GM20431 (cell line): ENCODE results near the gene CFAP97.
"Not testable (repeated sequence)": the region's sequence is repeated elsewhere in the genome, so short reads cannot be mapped to it uniquely, and the experiment has no call there.

Experiments used
- in situ Hi-C: fragments of 300-500 bp; cut with MseI, MboI; formaldehyde crosslinking; loops from one replicate; pipeline ENCODE4 v1.15.0; 2020; ENCODE audit warnings: low sequenced_read_pairs; ENCODE audit not compliant: unreplicated experiment

CFAP97 gene

GRCh38 chr4:185204238-185204910 is 574 bp upstream of the CFAP97 start:
- in situ Hi-C loops: no loop called here

- in situ Hi-C loops: no loop called here
Measured at GRCh38 chr4:185202984-185203485, 765 bp downstream of the CFAP97 start.

DNA sequence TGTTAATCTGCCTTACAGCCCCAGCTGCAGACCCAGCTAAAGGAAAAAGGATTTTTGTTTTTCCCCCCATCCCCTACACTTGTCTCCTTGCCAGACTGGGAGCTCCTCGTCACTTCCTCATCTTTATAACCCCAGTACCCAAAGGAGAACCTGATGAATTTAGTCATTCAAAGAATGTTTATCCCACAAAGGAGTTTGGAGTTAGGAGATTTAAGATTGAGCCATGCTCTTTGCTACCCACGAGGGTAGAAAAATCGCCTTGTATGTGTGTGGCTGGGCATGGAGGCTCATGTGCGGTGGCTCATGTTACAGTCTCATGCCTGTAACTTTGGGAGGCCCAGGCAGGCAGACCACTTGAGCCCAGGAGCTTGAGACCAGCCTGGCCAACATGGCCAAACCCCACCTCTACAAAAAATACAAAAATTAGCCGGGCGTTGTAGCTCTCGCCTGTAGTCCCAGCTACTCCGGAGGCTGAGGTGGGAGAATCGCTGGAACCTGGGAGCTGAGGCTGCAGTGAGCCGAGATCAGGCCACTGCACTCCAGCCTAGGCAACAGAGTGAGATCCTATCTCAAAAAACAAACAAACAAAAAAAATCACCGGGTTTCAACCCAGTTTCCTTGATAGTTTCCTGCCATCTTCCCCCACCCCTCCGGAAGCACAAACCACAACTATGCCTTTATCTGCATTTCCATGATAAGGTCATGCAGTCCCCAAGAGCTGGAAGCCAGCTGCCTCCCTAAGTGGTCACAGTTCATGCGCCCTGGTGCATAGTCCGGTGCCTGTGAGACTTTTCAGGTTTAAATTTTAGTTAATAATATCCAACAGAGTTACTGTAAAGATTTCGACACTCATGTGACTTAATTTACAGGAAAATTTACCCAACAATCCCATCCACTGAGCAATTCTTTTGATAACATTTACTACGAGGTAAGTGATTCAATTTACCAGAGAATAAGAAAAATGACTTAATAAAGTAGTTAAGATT is 1.5 kb downstream of the CFAP97 start:
- in situ Hi-C loops: no loop called here

- in situ Hi-C loops: not testable (repeated sequence)
Measured at GRCh38 chr4:185198189-185198588, 5.6 kb downstream of the CFAP97 start.

DNA sequence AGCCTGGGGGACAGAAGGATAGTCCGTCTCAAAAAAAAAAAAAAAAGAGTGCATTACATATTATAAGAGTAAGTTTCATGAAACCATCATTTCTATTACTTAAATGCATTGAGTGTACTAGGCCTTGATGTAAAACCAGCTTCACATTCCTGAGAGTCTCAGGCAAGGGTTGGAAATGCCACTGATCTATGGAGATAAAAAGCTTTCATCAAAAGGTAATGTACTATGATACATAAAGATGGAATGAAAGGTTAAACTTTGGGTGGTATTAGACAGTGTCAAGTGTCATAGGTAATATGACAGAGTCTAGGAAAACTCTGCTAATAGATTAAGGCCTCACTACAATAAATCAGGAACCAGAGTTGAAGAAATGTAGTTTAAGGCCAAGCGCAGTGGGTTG is 7.4 kb downstream of the CFAP97 start:
- in situ Hi-C loops: no loop called here

- in situ Hi-C loops: no loop called here
Measured at GRCh38 chr4:185194924-185195888, 8.6 kb downstream of the CFAP97 start.

DNA sequence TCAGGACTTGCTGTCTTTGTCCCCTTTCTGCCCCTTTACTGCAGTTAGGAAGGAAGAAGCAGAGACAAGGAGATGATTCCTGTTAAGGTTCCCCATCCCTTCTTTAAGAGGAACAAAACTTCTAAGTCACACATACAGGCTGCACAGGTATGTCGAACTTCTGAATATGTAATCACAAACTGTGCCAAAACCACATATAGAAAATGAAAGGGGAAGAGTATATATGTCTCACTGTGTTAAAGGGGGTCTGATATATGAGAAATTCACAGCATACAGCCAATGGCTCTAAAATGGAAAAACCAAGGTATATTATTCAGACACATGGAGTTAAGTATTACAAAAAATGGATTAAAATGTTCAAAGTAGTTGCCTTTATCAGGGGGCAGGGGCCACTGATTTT is 11.7 kb downstream of the CFAP97 start:
- in situ Hi-C loops: no loop called here

GRCh38 chr4:185190306-185190856 is 13.4 kb downstream of the CFAP97 start:
- in situ Hi-C loops: no loop called here

- in situ Hi-C loops: no loop called here
Measured at GRCh38 chr4:185189606-185190305, 14.0 kb downstream of the CFAP97 start.

GRCh38 chr4:185186769-185187168 is 17.0 kb downstream of the CFAP97 start:
- in situ Hi-C loops: no loop called here

DNA sequence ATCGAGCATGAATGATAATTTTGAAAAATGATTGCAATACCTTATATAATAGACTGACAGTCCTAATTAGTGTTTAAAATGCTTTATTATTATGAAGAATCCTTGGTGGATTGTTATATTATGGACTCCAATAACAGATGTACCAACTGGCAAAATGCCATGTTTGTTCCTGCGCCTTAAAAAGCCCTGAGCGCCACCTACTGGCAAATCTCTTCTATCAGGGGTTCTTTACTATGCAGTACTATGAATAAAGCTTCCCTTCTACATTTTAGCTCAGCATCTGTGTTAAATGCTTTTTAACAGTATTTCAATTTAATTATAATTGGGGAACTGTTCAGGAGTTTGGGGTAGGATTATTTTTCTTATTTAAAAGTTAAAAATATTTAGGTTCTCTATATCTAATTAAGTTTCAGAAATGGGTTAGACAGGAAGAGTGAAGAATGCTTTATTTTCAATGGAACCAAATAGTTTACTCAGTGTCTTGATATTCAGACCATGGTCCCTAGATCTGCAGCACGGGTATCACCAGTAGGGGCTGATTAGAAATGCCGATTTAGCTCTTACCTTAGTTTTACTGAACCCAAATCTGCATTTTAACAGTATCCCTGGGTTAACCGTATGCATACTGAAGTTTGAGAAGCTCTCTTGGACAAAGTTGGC is 20.0 kb downstream of the CFAP97 start:
- in situ Hi-C loops: no loop called here

DNA sequence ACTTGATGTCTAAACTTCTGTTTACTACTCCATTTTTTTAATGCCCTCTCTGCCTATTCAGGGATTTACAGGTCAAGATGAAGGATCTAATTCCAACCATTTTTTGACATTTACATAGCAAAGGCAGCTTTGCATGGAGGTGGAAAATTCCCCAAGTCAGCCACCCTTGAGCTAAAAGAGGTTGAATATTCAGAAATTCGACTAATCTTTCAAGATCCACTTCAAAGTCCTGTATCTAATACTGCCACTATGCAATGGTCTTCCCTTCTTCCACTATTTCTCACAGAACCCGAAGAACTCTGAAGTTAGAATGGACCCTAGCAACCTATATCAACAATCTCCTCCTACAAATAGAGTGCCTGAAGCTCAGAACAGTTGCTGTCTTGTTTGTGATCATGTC is 21.6 kb downstream of the CFAP97 start:
- in situ Hi-C loops: no loop called here

DNA sequence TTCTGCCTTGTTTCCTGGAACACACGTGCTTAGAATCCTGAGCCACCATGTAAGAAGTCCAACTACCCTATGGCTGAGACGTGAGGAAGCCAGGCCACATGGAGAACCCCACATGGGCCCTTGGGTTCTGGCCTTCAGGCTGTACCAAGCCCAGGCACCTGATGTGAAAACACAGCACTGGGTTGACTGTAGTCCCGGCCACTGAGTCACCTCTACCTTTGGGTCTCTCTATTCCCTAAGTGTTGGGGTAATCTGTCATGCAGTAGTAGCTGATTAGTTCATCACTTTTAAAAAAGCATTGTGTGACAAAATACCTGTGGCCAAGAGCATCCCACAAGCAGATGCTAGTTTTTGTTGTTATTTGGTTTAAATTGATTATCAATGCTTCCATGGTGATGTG is 24.3 kb downstream of the CFAP97 start:
- in situ Hi-C loops: no loop called here

GRCh38 chr4:185171373-185172071 is 32.3 kb downstream of the CFAP97 start:
- in situ Hi-C loops: no loop called here

GRCh38 chr4:185167234-185167633 is 36.6 kb downstream of the CFAP97 start:
- in situ Hi-C loops: no loop called here

DNA sequence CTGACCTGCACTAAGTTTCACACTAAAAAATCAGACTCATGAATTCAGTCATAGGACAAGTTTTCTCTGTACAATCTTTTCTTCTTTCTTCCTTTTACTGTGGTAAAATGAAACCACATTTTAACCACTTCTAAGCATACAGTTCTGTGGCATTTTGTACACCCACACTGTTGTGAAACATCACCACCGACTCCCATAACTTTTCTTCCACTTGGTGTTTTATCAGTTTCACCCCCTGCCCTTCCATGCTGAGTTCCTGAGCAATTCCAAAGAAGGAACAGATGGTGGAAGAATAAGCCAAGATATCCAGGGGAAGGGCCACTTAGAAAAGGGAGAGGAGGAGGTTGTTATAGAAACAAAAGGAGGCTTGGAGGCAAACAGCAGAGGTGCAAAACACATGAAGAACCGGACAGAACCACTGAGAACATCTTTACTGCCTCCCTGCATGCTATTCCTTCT is 38.2 kb downstream of the CFAP97 start:
- in situ Hi-C loops: no loop called here

DNA sequence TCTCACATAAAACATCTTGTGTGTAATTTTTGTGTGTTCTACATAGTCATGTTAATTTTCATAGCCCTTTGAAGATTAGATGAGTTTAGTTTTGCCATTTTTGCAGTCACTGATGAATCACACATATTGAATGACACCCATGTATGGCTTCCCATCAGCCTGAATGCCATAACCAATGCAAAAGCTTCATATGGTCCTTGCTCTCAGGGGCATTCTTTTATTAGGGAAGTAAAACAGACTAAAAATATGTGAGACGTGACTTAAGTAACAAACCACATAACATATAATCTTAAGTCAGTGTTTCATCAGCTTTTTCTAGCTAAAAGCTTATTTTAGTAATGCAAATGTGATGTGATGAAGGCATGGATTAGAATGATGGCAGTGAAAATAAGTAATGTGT is 52.5 kb downstream of the CFAP97 start:
- in situ Hi-C loops: no loop called here

- in situ Hi-C loops: no loop called here
Measured at GRCh38 chr4:185149392-185149791, 54.4 kb downstream of the CFAP97 start.
